HG03521 (cell line): ENCODE results near the gene NFE2L2.
"Not testable (repeated sequence)": the region's sequence is repeated elsewhere in the genome, so short reads cannot be mapped to it uniquely, and the experiment has no call there.

Experiments used
- ATAC-seq: cut with Tn5 transposase; IDR thresholded peaks from one replicate; pipeline ENCODE4 v1.9.1; 2021; ENCODE audit warnings: mild to moderate bottlenecking, moderate library complexity; ENCODE audit not compliant: unreplicated experiment

The NFE2L2 gene

DNA sequence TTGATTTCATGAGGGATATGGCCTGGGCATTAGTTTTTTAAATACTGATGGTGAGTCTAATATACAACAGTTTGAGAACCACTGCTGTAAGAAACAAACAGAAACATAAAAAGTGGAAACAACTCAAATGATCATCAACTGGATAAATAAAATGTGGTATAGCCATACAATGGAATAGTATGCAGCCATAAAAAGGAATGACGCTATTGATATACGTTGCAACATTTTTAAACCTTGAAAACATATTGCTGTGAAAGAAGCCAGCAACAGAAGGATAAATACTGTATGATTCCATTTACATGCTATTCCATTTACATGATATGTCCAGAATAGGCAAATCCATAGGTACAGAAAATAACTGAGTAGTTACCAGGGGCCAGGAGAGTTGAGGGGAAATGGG lies 6.5 kb downstream of the NFE2L2 start:
- no peak for ATAC-seq

DNA sequence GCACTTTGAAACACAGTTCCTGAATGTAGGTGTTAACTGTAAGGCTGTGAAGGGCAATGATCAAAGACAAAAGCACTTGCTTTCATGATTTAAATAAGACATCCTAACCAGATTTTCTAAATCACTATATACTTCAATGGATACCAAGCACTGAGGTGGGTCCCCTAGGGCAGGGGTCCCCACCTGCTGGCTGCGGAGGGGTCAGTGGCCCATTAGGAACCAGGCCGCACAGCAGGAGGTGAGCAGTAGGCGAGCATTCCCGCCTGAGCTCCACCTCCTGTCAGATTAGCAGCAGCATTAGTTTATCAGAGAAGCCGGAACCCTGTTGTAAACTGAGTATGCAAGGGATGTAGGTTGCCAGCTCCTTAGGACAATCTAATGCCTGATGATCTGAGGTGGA lies 7.1 kb downstream of the NFE2L2 start:
- ATAC-seq = no peak

DNA sequence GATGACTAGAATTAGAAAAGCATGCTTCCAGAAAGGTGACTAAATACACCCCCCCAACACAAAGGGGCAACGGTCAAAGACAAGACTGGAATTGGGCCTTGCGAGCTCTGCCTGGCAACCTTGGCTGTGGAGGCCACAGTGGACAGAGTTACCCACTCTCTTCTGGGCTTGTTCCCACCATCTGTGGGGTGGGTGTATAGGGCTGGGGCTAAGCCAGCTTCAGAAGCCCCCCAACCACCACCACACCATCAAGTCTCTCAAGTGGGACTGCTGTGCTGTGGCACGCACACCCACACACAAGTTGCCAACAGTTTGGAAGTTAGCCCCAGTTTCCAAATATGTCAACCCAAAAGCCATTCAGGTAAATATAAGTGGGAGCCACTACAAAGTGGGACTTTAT lies 7.8 kb downstream of the NFE2L2 start:
- no peak for ATAC-seq

DNA sequence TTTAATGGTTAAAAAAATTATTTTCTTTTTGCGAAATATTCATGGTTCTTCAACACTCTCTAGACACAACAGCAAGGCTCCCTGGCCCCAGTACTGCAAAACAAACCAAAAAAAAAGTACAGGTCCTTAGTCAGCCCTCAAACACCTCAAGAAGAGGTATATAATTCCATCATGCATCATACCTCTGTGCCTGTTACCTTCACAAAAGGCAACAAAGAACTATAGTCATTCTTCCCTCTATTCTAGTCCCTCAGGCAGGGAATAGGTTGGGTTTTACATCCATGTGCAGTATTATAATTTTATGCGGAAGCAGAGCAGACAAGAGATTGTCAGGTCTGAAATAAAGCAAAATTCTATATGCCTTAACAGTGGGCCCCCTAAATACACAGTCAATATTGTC lies 8.5 kb downstream of the NFE2L2 start:
- no peak for ATAC-seq

DNA sequence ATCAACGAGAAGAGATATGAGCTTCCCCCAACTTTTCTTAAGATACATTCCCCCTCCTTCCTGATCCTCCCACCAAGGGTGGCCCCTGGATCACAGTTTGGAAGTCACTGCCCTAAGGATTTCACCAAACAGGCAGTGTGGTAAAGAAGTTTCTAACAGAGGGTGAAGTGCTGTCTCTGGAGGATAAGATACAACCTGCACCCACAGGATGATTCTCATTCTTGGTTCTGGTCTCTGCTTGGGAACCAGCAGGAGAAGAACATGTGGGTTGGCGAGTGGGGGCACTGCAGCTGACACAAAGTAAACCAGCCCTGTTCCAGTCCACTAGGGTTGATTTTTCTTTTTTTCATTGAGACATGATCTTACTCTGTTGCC lies 9.3 kb downstream of the NFE2L2 start:
- ATAC-seq = no peak

DNA sequence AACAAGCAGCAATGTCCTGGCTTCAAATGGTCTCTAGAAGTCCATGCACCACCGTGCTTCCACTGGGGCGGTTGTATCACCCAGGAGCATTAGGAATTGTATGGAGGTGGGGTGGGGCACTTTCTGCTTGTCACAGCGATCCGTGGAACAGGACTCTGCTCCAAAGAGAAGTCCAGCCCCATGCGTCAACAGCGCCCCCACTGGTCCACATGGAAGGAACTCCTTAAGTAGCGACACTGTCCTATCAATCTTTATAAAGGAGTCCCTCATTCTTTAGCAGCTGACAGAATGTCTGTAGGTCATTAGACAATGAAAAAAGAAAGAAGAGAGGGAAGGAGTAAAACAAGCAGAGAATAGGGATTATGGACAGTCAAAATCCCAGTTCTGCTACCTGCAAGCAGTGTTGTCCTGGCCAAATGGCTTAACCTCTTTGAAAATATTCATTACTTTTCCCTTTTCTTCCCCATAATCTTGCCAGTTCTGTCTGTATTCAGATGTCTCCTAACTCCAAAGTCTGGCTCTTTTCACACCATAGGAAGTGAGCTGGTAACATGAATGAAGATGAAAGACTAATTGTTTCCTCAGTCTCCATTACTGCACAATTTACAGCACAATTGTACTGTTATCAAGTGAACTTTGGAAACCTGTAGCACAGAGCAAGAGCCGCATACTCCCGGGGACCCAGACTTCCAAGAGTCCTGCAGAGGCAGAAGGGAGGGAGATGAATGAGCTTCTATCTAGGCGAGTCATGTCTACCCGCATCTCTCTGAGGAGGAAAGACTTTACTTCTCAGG lies 9.9 kb downstream of the NFE2L2 start:
- no peak for ATAC-seq

DNA sequence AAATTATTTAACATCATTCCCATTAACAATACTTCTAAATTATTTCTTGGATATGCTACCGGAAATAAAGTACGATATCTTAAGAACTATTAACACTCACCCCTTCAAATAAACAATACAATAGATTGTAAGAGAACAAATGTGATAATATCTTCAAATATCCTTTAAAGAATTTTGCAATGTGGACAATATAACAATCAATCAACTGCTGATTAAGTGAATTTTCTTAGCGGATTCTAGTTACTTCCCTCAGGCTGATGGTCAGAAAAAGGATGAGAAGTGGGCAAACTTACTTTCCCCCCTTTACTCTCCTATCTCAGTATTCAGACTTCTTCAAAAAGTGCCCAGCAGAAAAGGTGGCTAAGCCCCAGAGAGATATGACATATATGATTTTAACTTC lies 10.8 kb downstream of the NFE2L2 start:
- no peak for ATAC-seq

DNA sequence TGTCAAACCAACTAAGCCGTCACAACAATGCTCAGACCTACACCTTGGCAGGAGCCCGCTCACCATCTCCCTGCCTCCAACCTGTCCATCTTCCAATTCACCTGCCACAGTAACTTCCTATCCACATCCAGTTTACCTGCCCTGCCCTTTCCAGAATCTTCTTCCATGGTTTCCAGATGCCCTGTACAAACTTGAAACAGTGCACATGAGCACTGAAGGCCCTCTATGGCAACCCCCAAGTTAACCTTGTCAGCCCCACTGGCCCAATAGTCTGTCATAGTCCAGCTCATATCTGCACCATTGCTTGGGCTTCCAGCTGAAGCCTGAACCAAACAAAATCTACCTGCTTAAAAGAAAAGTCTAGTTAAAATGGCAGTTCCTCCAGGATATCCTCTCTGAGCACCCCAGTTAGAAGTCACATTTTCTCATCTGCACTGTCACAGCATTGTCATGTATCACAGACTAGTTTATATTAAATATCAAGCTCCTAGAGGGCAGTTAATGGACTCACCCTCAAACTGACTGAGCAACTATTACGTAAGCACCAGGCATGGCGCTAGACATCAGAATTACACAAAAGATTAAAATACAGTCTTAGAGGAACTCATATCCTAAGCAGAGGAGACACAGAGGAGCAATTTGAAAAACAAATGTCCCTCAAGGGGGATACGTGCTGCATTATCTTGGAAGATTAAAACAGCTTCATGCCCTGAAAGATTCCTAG lies 11.6 kb downstream of the NFE2L2 start:
- ATAC-seq = no peak

DNA sequence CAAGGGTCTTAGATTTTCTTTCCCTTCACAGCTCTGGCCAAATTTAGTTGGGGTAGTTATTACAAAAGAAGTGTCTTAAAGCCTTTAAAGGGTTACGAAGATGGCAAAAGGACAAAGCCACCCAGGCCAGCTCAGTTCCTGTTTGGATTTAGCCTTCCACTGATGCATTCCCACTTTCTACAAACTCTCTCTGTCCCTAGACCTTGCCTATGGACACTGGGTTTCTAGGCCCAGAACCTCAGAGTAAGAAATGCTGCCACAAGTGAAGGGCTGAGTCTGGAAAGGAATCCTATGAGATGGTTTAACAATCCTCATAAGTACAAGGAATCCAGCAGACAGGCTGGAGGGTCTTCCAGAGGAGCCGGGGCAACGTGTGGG lies 13.4 kb downstream of the NFE2L2 start:
- ATAC-seq = no peak

DNA sequence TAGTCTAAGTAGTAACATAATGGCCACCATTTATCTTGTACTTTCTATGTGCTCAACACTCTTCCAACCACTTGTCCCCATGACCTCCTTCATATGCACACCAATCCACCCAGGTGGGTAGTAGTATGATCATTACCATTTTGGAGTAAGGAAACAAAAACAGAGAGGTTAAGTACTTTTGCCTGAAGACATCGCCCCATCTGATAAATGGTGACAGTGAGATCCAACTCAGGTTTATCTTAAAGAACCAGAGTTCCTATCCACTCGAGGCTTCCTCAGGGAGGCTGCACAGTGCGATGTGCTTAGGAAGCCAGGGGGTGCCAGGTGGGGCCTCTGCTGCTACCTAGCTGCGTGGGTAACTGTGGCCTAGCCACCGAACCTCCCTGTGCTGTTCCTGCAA lies 14.1 kb downstream of the NFE2L2 start:
- no peak for ATAC-seq

DNA sequence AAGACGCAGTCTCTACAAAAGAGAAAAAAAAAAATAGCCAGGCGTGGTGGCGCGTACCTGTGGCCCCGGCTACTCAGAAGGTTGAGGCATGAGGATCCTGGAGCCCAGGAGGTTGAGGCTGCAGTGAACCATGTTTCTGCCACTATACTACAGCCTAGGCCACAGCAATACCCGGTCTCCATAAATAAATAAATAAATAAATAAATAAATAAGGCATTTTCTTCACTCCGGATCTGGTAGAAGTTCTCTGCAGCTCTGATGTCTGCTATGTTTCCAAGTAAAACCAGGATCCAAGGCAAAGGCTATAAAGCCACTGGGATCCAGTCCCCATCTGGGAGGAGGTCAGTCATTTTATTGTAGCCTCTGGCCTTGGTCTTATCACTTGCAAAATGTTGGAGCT lies 15.5 kb downstream of the NFE2L2 start:
- no peak for ATAC-seq

DNA sequence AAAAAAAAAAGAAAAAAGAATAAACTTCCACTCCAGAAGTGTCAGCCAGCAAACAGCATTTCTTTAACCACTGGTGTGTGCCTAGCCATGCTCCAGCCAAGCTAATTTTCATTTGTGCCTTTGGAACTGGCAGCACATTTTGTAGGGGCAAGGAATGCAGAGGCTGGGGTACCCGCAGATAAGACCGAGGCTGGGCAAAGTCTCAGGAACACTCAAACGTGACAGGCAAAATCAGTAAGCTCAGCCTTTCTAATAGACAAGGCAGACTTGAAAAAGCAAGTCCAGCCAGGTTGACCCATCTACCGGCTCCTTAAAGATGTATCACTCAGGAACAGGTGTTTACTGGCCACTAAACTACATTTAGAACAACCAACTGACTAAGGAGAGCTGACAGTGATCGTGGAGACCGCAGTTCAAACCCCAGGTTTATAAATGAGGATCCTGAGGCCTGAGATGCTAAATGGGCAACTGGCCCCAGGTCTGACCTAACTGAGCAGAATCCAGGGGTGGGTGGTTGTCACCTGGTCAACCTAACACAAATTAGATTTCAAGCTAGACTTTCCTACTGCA lies 16.7 kb downstream of the NFE2L2 start:
- no peak for ATAC-seq

DNA sequence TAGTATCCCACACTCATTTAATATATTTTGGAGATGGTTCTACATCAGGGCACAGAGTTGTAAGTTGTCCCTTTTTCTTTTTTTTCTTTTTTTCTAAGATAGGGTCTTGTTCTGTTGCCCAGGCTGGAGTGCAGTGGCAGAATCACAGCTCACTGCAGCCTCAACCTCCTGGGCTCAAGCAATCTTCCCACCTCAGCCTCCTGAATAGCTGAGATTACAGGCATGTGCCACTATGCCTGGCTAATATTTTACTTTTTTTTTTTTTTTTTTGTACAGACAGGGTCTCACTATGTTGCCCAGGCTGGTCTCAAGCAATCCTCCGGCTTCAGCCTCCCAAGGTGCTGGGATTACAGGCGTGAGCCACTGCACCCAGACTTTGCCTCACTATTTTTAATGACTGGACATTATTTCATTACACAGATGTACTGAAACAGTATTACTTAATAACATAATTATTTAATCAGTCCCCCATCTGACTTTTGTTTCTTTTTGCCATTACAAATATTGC lies 17.9 kb downstream of the NFE2L2 start:
- not testable (repeated sequence) for ATAC-seq

DNA sequence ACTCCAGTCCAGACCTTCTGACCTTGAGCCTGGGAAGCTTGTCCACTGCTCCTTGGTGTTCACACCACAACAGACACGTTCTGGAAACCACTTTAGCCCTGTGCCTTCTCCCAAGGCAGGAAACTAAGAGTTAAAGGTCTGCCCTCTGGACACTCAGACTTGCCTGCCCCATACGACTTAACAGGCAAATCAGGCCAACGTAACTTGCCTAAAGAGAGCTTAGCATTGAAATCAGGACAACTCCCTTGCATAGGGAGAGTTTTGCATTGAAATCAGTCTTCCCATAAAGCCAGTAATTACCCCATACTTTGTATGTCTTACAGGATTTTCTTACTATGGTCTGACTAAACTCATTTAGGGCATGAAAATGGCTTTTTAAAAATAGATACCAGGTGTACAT lies 18.5 kb downstream of the NFE2L2 start:
- no peak for ATAC-seq

DNA sequence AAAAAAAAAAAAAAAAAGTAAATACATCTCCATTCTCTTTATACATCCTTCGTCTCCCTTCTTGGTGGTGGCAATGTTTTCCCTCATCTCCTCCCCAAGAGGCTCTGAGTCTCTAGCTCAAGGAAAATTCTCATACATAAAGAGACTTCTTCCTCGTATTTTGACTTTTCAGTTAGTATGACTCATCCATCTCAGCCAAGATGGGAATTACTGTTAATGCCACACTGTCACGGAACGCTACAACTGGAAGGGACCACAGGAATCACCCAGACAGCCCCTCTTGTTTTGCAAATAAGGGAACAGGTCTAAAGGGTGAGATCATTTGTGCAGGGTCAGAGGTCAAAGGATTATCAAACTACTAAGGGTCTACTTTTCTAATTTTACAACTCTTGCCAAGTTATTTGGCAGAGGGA lies 19.5 kb downstream of the NFE2L2 start:
- no peak for ATAC-seq

DNA sequence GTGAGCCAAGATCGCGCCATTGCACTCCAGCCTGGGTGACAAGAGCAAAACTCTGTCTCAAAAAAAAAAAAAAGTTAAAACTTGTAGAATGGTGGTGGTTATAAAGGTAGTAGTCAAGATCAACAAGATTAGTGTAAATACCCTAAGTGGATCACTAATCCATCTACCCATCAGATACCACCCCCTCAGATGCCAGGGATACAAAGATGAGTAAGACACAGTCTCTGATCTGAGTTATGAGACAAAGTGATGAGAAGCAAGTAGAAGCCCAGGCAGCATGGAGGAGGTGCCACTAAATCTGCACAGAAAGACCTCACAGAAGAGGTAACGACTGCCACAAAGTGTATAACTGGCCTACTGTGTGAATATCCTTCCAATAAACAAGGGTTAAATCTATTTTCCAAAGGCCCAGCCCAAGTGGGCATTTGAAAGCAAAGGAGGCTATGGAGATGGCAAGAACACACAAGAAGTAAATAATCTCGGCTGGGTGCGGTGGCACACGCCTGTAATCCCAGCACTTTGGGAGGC lies 20.2 kb downstream of the NFE2L2 start:
- no peak for ATAC-seq

DNA sequence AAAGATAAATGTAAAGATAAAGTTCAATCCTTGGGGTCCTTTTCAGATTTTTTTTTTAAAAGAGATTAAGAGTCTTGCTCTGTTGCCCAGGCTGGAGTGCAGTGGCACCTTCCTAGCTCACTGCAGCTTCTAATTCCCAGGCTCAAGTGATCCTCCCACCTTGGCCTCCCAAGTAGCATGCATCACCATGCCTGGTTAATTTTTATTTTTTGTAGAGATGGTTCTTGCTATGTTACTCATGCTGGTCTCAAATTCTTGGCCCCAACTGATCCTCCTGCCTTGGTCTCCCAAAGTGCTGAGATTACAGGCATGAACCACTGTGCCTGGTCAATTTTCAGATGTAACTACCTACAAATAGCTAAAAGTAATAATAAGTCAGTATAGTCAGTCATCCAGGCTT lies 21.1 kb downstream of the NFE2L2 start:
- no peak for ATAC-seq

DNA sequence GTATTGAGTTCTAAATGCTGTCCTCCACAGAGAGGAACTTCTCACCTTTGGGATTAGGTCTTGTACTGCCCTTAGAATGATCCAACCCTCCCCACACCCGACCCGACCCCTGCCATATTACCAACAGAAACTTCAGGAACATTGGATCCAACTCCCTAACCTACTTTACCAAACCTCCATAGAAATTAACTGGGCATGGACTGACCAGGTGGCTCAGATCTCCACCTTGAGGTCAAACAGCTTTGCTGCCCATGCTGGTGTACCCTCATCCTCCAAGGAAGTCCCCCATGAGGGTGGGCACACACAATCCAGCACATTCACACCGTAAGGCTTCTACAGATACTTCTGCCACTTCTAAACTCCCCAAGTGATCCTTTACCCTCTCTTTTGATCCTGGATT lies 21.5 kb downstream of the NFE2L2 start:
- ATAC-seq = no peak

DNA sequence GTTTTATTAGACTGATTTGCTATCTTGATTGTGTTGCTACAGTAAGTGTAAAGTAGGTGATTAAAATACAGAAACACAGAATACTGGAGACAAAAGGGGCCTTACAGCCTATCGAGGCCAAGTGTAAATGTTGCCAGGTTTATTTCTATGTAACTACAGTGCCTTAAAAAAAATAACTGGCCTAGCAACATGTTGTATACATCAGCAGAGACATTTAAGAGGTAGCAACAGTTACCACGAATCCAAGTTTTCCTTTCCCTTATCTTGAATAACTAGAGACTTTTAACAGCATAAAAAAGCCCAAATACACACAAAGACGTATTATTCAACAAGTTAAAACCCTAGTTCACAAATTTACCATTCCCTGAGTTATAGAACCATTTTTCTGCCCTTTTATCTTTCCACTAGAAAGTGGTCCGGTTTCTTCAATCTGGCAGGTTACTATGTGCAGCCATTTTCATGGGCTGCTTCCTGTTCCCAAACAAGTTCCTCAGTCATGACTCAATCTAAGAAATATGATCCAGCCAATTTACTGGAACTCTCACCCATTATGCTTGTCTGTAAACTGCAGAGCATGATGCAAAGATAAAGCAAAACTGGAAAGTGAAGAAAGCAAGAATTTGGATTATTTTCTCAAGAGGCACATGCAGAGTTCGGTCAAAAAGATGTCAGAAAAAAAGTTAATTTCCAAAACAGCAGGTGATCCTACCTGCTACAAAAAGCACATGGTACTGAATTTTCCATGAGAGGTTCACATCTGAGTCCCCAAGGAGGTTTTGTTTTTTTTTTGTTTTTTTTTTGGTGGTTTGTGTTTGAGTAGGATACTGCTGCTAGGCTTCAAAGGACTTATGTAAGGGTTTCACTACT lies 22.2 kb downstream of the NFE2L2 start:
- ATAC-seq = no peak

DNA sequence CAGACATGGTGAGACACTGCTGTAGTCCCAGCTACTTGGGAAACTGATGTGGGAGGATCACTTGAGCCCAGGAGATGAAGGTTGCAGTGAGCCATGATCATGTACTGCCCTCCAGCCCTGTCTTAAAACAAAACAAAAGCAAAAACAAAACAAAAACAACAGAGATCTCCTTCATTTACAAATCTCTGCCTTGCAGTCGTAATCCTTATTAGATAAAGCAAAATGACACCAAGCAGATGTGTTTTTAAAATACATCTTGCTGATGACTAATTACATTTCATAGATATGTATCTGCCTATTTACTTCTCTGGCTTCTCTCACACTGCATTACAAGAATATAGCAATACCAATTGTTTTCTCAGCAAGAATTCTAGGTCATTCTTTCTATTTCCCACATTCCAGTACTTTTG lies 22.8 kb downstream of the NFE2L2 start:
- no peak for ATAC-seq
